ENCODE results near the gene CDK7.

- TF ChIP-seq CTCF (IDR thresholded peaks at IDR 0.05; ENCODE audit: insufficient read depth, low read length) (no peak), POLR2AphosphoS5 (IDR thresholded peaks at IDR 0.05; ENCODE audit: low read depth) (no peak), REST (IDR thresholded peaks at IDR 0.05; ENCODE audit: insufficient replicate concordance, low read depth) (no peak)
These were observed 17.6 kb upstream of the CDK7 start for GRCh38 chr5:69217151-69217511.

Measured in HL-60 (cell line).